ENCODE results near the gene IGSF10.

Gene IGSF10

DNA sequence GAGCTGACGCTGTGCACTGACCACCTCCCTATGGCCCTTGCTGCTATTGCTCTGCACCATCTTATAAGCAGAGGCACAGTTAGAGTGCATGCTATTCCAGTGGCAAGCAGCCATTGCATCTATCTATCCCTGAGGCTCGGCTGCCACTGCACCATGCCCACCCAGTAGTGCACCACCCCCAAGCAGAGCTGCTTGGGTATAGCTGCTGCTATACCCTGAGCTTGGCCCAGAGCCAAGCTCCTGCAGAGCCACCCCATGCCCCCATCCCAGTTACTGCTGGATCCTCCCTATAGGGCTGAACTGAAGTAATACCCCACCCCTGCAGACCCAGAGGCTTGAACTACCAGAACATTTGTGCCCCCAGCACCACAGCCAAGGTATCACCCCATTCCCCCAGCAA, 19.6 kb upstream of the IGSF10 start:
- TF ChIP-seq, protein P1, sequence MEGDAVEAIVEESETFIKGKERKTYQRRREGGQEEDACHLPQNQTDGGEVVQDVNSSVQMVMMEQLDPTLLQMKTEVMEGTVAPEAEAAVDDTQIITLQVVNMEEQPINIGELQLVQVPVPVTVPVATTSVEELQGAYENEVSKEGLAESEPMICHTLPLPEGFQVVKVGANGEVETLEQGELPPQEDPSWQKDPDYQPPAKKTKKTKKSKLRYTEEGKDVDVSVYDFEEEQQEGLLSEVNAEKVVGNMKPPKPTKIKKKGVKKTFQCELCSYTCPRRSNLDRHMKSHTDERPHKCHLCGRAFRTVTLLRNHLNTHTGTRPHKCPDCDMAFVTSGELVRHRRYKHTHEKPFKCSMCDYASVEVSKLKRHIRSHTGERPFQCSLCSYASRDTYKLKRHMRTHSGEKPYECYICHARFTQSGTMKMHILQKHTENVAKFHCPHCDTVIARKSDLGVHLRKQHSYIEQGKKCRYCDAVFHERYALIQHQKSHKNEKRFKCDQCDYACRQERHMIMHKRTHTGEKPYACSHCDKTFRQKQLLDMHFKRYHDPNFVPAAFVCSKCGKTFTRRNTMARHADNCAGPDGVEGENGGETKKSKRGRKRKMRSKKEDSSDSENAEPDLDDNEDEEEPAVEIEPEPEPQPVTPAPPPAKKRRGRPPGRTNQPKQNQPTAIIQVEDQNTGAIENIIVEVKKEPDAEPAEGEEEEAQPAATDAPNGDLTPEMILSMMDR (IDR thresholded peaks at IDR 0.05; ENCODE audit: low read depth, low read length, missing control alignments), result no peak
- Histone ChIP-seq H3K36me3 (replicated peaks) (no peaks in the 10 kb centered on the region), H3K27ac (no peak overlapping the region), H3K27me3 (replicated peaks) (no peaks in the 10 kb centered on the region), H3K4me3 (ENCODE audit: low read depth, low read length) (no peak overlapping the region)
- in situ Hi-C loops (cut with HindIII; ENCODE audit: low pct_ligation_motif_present, low sequenced_read_pairs), result no loop called here
- DNase-seq, result no peak

DNA sequence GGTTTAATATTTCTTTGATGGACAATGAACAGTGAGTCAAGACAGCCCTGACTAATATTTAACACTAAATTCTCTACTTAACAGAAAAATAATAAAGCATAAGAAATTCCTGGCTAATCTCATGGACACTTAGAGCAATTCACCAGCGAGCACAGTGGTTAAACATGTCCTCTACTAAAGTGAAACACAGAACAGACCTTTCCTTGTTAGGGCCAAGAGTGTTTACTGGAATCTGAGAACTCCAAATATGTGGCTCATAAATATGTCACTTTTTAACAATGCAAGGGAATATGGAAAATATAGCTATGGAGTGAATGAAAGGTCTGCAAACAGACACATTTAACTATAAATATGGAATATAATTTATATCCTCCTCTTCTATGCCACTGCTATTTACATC, 18.6 kb upstream of the IGSF10 start:
- TF ChIP-seq, protein P1 (IDR thresholded peaks at IDR 0.05; ENCODE audit: low read depth, low read length, missing control alignments), result no peak
- in situ Hi-C loops (cut with HindIII; ENCODE audit: low pct_ligation_motif_present, low sequenced_read_pairs), result no loop called here
- H3K27me3 ChIP-seq (replicated peaks), result no peaks in the 10 kb centered on the region
- H3K4me3 ChIP-seq (ENCODE audit: low read depth, low read length), result no peak overlapping the region
- no peaks in the 10 kb centered on the region for H3K36me3 ChIP-seq (replicated peaks)
- no peak overlapping the region for H3K27ac ChIP-seq
- DNase-seq, result no peak

DNA sequence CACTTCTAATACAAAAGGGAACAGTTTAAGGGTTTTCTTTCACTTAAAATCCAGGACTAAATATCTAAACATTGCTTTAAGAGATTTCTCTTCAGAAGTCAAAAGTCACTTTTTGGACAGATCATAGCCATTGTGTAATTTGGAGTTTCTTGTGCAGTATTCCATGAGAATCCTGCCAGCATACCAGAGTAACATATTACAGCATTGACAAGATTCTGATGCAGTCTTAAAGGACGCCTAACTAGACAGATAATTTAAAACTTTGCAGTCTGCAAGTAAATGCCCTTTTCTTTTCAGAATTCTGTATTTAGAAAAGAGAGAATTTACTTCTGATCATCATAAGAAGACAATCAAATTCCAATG, 17.5 kb upstream of the IGSF10 start:
- TF ChIP-seq, protein P1 (IDR thresholded peaks at IDR 0.05; ENCODE audit: low read depth, low read length, missing control alignments), result no peak
- Histone ChIP-seq H3K4me3 (ENCODE audit: low read depth, low read length) (no peak overlapping the region), H3K27me3 (replicated peaks) (no peaks in the 10 kb centered on the region), H3K27ac (no peak overlapping the region), H3K36me3 (replicated peaks) (no peaks in the 10 kb centered on the region)
- in situ Hi-C loops (cut with HindIII; ENCODE audit: low pct_ligation_motif_present, low sequenced_read_pairs), result no loop called here
- DNase-seq, result no peak

DNA sequence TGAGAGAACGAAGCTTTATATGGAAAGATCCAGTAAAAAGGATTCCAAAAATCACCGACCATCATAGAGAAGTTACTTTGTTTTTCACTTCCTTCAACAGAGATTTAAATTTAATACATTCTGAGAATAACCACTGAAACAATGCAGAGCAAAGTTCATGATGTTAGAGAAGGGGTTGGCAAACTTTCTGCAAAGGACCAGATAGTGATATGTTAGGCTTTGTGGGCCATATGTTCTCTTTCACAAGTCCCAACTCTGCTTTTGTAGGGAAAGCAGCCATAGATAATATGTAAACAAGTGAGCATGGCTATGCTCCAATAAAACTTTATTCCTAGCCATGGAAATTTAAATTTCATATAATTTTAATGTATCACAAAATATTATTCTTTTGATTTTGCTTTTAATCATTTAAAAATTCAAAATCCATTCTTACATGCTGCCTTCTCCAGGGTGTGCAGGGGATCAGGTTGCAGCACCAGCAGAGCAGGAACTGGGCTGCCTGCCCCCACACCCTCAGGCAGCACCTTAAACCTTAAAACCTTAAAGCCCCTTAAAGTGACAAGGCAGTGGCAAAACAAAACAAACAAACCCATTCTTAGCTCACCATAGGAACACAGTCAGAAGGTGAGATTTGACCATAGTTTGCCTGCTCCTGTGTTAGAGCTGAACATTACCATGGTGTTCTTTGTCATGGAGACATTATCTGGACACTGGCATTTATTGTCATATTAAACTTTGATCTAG, 16.9 kb upstream of the IGSF10 start:
- Histone ChIP-seq H3K4me3 (ENCODE audit: low read depth, low read length) (no peak overlapping the region), H3K36me3 (replicated peaks) (no peaks in the 10 kb centered on the region), H3K27ac (no peak overlapping the region), H3K27me3 (replicated peaks) (no peaks in the 10 kb centered on the region)
- in situ Hi-C loops (cut with HindIII; ENCODE audit: low pct_ligation_motif_present, low sequenced_read_pairs), result no loop called here
- TF ChIP-seq, protein P1 (IDR thresholded peaks at IDR 0.05; ENCODE audit: low read depth, low read length, missing control alignments), result no peak
- no peak for DNase-seq

DNA sequence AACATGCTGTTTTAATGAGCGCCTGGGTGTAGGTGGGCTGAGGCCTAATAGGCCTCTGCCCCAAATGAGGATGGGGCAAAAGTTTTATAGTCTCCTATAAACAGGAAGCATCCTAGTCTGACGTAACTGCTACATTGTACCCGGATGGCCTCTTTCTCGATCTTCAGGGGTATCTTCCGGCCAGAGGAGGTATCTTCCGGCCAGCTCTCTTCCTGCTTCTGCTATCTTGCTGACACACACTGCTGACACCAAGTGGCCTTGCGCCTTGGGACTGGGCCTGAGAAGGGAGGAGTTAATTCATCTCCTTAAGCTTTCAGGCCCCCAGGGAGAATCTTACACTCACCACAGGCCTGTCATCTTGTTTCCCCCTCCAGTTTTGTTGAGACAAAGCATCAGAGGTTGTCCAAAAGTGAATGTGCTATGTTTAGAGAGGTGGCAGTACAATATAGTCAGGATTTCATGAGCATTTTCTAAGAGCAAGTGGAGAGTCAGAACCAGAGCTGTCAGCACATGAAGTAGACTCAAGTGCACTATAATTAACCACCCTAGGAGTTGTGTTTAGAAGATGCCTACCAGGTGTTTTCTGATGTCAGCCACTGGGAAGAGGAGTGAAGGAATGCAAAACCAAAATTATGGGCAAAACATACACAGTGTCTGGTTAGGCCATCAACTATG, 15.6 kb upstream of the IGSF10 start:
- TF ChIP-seq, protein P1 (IDR thresholded peaks at IDR 0.05; ENCODE audit: low read depth, low read length, missing control alignments), result no peak

More for the DNA sequence above, 15.6 kb upstream of the IGSF10 start:
- no peaks in the 10 kb centered on the region for H3K36me3 ChIP-seq (replicated peaks)
- no peak overlapping the region for H3K27ac ChIP-seq
- H3K4me3 ChIP-seq (ENCODE audit: low read depth, low read length), result no peak overlapping the region
- in situ Hi-C loops (cut with HindIII; ENCODE audit: low pct_ligation_motif_present, low sequenced_read_pairs), result no loop called here
- H3K27me3 ChIP-seq (replicated peaks), result no peaks in the 10 kb centered on the region
- no peak for DNase-seq
